GM23248 (cell line): ENCODE measurements around the gene P2RX2. TPM values are rescaled to one million over a fixed set of nuclear protein-coding genes. Genes with fewer than 3 reads are reported as not detected.

Source experiments
- DNase-seq: peaks from one replicate; pipeline ENCODE4 v3.0.0-alpha.2; 2015
- H2AFZ ChIP-seq: fragments of 200-600 bp; sonication (generic); 2 replicates; pipeline ENCODE4 v1.6.1; 2016; ENCODE audit warnings: antibody characterized with exemption
- H3F3A ChIP-seq: fragments of 200-600 bp; sonication (generic); 2 replicates; pipeline ENCODE4 v1.6.1; 2016; ENCODE audit warnings: mild to moderate bottlenecking, antibody characterized with exemption, mixed run types; ENCODE audit not compliant: insufficient read depth
- H3K27ac ChIP-seq: fragments of 200-600 bp; sonication (generic); 2 replicates; pipeline ENCODE4 v1.5.1; 2016; ENCODE audit warnings: mild to moderate bottlenecking
- H3K27me3 ChIP-seq: fragments of 200-600 bp; sonication (generic); replicated peaks from 2 replicates; pipeline ENCODE4 v1.6.1; 2016; ENCODE audit warnings: mild to moderate bottlenecking; ENCODE audit not compliant: insufficient read depth
- H3K36me3 ChIP-seq: fragments of 200-600 bp; sonication (generic); 2 replicates; pipeline ENCODE4 v1.6.1; 2016; ENCODE audit warnings: low read depth, mild to moderate bottlenecking
- H3K4me1 ChIP-seq: fragments of 200-600 bp; sonication (generic); 2 replicates; pipeline ENCODE4 v1.6.1; 2016; ENCODE audit warnings: mild to moderate bottlenecking; ENCODE audit not compliant: insufficient read depth
- H3K4me2 ChIP-seq: fragments of 200-600 bp; sonication (generic); one replicate; pipeline ENCODE4 v1.6.1; 2016; ENCODE audit warnings: mild to moderate bottlenecking; ENCODE audit not compliant: unreplicated experiment
- H3K4me3 ChIP-seq: fragments of 200-600 bp; sonication (generic); 2 replicates; pipeline ENCODE4 v1.5.1; 2016; ENCODE audit warnings: mild to moderate bottlenecking
- H3K79me2 ChIP-seq: fragments of 200-600 bp; sonication (generic); 2 replicates; pipeline ENCODE4 v1.6.1; 2016; ENCODE audit warnings: mild to moderate bottlenecking; ENCODE audit not compliant: insufficient read depth
- H3K9ac ChIP-seq: fragments of 200-600 bp; sonication (generic); 2 replicates; pipeline ENCODE4 v1.6.1; 2016; ENCODE audit warnings: mild to moderate bottlenecking
- H3K9me2 ChIP-seq: fragments of 200-600 bp; sonication (generic); 2 replicates; pipeline ENCODE4 v1.6.1; 2016; ENCODE audit warnings: mixed run types, mild to moderate bottlenecking, moderate library complexity; ENCODE audit not compliant: insufficient read depth
- H3K9me3 ChIP-seq: fragments of 200-600 bp; sonication (generic); one replicate; pipeline ENCODE4 v1.6.1; 2017; ENCODE audit warnings: low read depth
- H4K20me1 ChIP-seq: fragments of 200-600 bp; sonication (generic); 2 replicates; pipeline ENCODE4 v1.6.0; 2016; ENCODE audit not compliant: insufficient read depth
- EZH2 ChIP-seq: fragments of 200-600 bp; sonication (generic); IDR thresholded peaks from 2 replicates; pipeline ENCODE4 v1.6.1; 2018; ENCODE audit warnings: antibody characterized with exemption, mild to moderate bottlenecking; ENCODE audit not compliant: insufficient read depth, poor library complexity, severe bottlenecking
- EZH2phosphoT487 ChIP-seq: fragments of 200-600 bp; sonication (generic); IDR thresholded peaks from 2 replicates; pipeline ENCODE4 v1.6.1; 2018; ENCODE audit warnings: antibody characterized with exemption, moderate library complexity, mild to moderate bottlenecking, low read depth; ENCODE audit not compliant: insufficient read depth
- WGBS, 2 experiments: methylation state at CpG; one replicate each; pipeline ENCODE4 v1.1.6; 2015 to 2017; ENCODE audit warnings: low lambda C conversion rate in 2 of 2, low coverage in 1 of 2; ENCODE audit errors: missing lambda C conversion rate in 2 of 2; 5-methylcytosine and 5-hydroxymethylcytosine counted together
- in situ Hi-C: fragments of 300-500 bp; cut with MboI; formaldehyde crosslinking; loops from 2 replicates; pipeline ENCODE4 v1.15.0; 2020
- polyA plus RNA-seq: library from polyadenylated mRNA; unstranded; fragments of >200 nt; fragmentation: Nextera tagmentation; extraction: Ambion mirVana; gene quantifications from 2 replicates; pipeline ENCODE4 v1.2.1, GENCODE V29; 2016
- total RNA-seq: library from RNA; depleted of rRNA; stranded (reverse); fragments of >200 nt; shearing (Covaris generic); gene quantifications from 2 replicates; pipeline ENCODE4 v1.2.3, GENCODE V29; 2014

Gene P2RX2
- total and polyA plus RNA-seq, 2 experiments from 2014 or later: not detected

GRCh38 chr12:132647858-132648257 lies 29.3 kb downstream of the P2RX2 start:
- H3K27me3 ChIP-seq: no peaks in the 10 kb centered on the region
- no peak overlapping the region for H2AFZ ChIP-seq
- no peaks in the 10 kb centered on the region for H3F3A ChIP-seq
- no peak for TF ChIP-seq EZH2phosphoT487
- TF ChIP-seq EZH2: no peak
- H3K4me3 ChIP-seq: no peak overlapping the region
- no peak overlapping the region for H3K27ac ChIP-seq
- no peaks in the 10 kb centered on the region for H3K79me2 ChIP-seq
- H3K4me1 ChIP-seq: no peaks in the 10 kb centered on the region
- WGBS, 2 experiments: 96% methylated on average over 10 of the region's 10 CpGs
- H3K9me2 ChIP-seq: no peaks in the 10 kb centered on the region
- no peaks in the 10 kb centered on the region for H3K9me3 ChIP-seq
- no peaks in the 10 kb centered on the region for H4K20me1 ChIP-seq
- H3K9ac ChIP-seq: no peak overlapping the region
- no peak overlapping the region for H3K4me2 ChIP-seq
- in situ Hi-C loops: no loop called here
- DNase-seq: no peak
- peaks cover 1% of the 10 kb centered on the region; the same call in 1 of the 2 replicates for H3K36me3 ChIP-seq

GRCh38 chr12:132648616-132649225 lies 30.1 kb downstream of the P2RX2 start:
- Histone ChIP-seq H4K20me1 (no peaks in the 10 kb centered on the region), H3F3A (no peaks in the 10 kb centered on the region), H2AFZ (no peak overlapping the region), H3K4me2 (no peak overlapping the region), H3K9ac (no peak overlapping the region), H3K9me2 (no peaks in the 10 kb centered on the region), H3K4me1 (no peaks in the 10 kb centered on the region), H3K36me3 (peaks cover 10% of the 10 kb centered on the region; the same call in 1 of the 2 replicates), H3K4me3 (no peak overlapping the region), H3K27ac (no peak overlapping the region), H3K27me3 (no peaks in the 10 kb centered on the region), H3K79me2 (no peaks in the 10 kb centered on the region), H3K9me3 (no peaks in the 10 kb centered on the region)
- in situ Hi-C loops: no loop called here
- no peak for DNase-seq
- 97% methylated on average over 24 of the region's 24 CpGs for WGBS, 2 experiments
- TF ChIP-seq EZH2phosphoT487: no peak
- TF ChIP-seq EZH2: no peak

GRCh38 chr12:132649226-132649945 lies 30.8 kb downstream of the P2RX2 start:
- H3K79me2 ChIP-seq: no peaks in the 10 kb centered on the region
- H3K27me3 ChIP-seq: no peaks in the 10 kb centered on the region
- TF ChIP-seq EZH2: no peak
- TF ChIP-seq EZH2phosphoT487: no peak
- no peaks in the 10 kb centered on the region for H3K9me3 ChIP-seq
- H3K27ac ChIP-seq: no peak overlapping the region
- H3K9ac ChIP-seq: no peak overlapping the region
- in situ Hi-C loops: no loop called here
- no peaks in the 10 kb centered on the region for H4K20me1 ChIP-seq
- H3K4me2 ChIP-seq: no peak overlapping the region
- no peaks in the 10 kb centered on the region for H3K9me2 ChIP-seq
- peaks cover 12% of the 10 kb centered on the region; the same call in 1 of the 2 replicates for H3K36me3 ChIP-seq
- H3F3A ChIP-seq: no peaks in the 10 kb centered on the region
- no peak for DNase-seq
- H2AFZ ChIP-seq: no peak overlapping the region
- WGBS, 2 experiments: 95 to 96% methylated on average over 25 to 27 of the region's 27 CpGs
- H3K4me3 ChIP-seq: no peak overlapping the region
- H3K4me1 ChIP-seq: no peaks in the 10 kb centered on the region

GRCh38 chr12:132651444-132652100 lies 33.0 kb downstream of the P2RX2 start:
- H3F3A ChIP-seq: no peaks in the 10 kb centered on the region
- no peak overlapping the region for H2AFZ ChIP-seq
- H3K9ac ChIP-seq: no peak overlapping the region
- no peaks in the 10 kb centered on the region for H3K4me1 ChIP-seq
- H3K36me3 ChIP-seq: peaks cover 18% of the 10 kb centered on the region
- H3K4me2 ChIP-seq: no peak overlapping the region
- H3K27me3 ChIP-seq: no peaks in the 10 kb centered on the region
- H3K9me2 ChIP-seq: no peaks in the 10 kb centered on the region
- no peaks in the 10 kb centered on the region for H3K79me2 ChIP-seq
- H3K4me3 ChIP-seq: no peak overlapping the region
- H4K20me1 ChIP-seq: no peaks in the 10 kb centered on the region
- no peak overlapping the region for H3K27ac ChIP-seq
- in situ Hi-C loops: no loop called here
- H3K9me3 ChIP-seq: no peaks in the 10 kb centered on the region
- DNase-seq: no peak
- 92% methylated on average over 9 of the region's 9 CpGs for WGBS, 2 experiments
- TF ChIP-seq EZH2 (no peak), EZH2phosphoT487 (no peak)
